Adrenal gland (tissue), 12 donors: ENCODE results near the gene TNRC18. TPM values are rescaled to one million over a fixed set of nuclear protein-coding genes. Genes with fewer than 3 reads are reported as not detected.
"Not testable (repeated sequence)": the region's sequence is repeated elsewhere in the genome, so short reads cannot be mapped to it uniquely, and the experiment has no call there.

Source experiments
- DNase-seq, 7 donors: peaks; one replicate each; pipeline ENCODE4 v3.0.0-alpha.2; 2019 to 2020
- H3K27ac ChIP-seq, 5 donors: fragments of 200-600 bp; sonication (generic) in 4 of 5; 1 replicate in 3 of 5; 2 replicates in 2 of 5; pipeline versions ENCODE4 v1.5.1 to v1.8.0; 2016 to 2020; ENCODE audit warnings: mild to moderate bottlenecking in 1 of 5
- H3K27me3 ChIP-seq: fragments of 200-600 bp; 2 replicates; pipeline ENCODE4 v1.8.0; 2021
- H3K36me3 ChIP-seq, 2 donors: fragments of 200-600 bp; replicated peaks in 1 of 2; 1 replicate in 1 of 2; 2 replicates in 1 of 2; pipeline versions ENCODE4 v1.5.1 to v1.8.0; 2018 to 2022
- H3K4me1 ChIP-seq, 2 donors: fragments of 200-600 bp; replicated peaks in 1 of 2; 1 replicate in 1 of 2; 2 replicates in 1 of 2; pipeline versions ENCODE4 v1.5.1 to v1.8.0; 2018 to 2021
- H3K4me3 ChIP-seq, 4 donors: fragments of 200-600 bp; sonication (generic) in 3 of 4; one replicate each; pipeline ENCODE4 v1.5.1; 2016 to 2018
- H3K9me3 ChIP-seq, 3 donors: fragments of 200-600 bp; sonication (generic) in 1 of 3; replicated peaks in 1 of 3; 1 replicate in 2 of 3; 2 replicates in 1 of 3; pipeline versions ENCODE4 v1.5.1 to v1.8.0; 2016 to 2021
- POLR2A ChIP-seq, 2 donors: fragments of 450-650 bp; IDR thresholded peaks; one replicate each; pipeline ENCODE4 v1.6.1; 2017; ENCODE audit warnings: antibody characterized with exemption in 2 of 2, mild to moderate bottlenecking in 2 of 2, moderate library complexity in 1 of 2
- WGBS, 4 donors: extraction: QIAGEN DNeasy Blood & Tissue Kit in 2 of 4; methylation state at CpG; one replicate each; pipeline versions ENCODE4 v1.1.5 to v1.1.7; 2013 to 2017; 5-methylcytosine and 5-hydroxymethylcytosine counted together
- intact Hi-C, 2 donors: fragments of 100-400 bp; cut with DNase I; formaldehyde crosslinking; loops; one replicate each; pipeline versions ENCODE4 v1.14.1 to v1.15.0; 2022 to 2023
- polyA plus RNA-seq, 3 donors: library from polyadenylated mRNA; stranded (reverse); fragments of 200-250 nt in 2 of 3; fragments of 350-450 nt in 1 of 3; fragmentation: Illumina TruSeq in 1 of 3; extraction: RNeasy Lipid Tissue Mini Kit (QIAGEN cat#74804) in 1 of 3; gene quantifications; one replicate each; pipeline ENCODE4 v1.2.3, GENCODE V29; 2013 to 2014
- total RNA-seq, 9 donors: library from RNA; depleted of rRNA in 4 of 9; stranded (reverse); fragments of >200 nt in 4 of 9; fragments of 120-200 nt in 1 of 9; fragmentation: NEBNext Ultra II Directional in 1 of 9; extraction: Animal tissue kit (Norgen Biotek cat#: 25700) in 1 of 9; gene quantifications; one replicate each; pipeline versions ENCODE4 v1.1.0 to v1.2.4, GENCODE V29; 2013 to 2023
- TF ChIP-seq, protein P1 (sequence below), 6 experiments: fragments of 450-650 bp in 4 of 6; fragments of 200-600 bp in 2 of 6; sonication (generic) in 1 of 6; IDR thresholded peaks; 1 replicate in 5 of 6; 2 replicates in 1 of 6; pipeline versions ENCODE4 v1.5.1 to v1.8.0; 2016 to 2021; ENCODE audit warnings: antibody characterized with exemption in 6 of 6, mild to moderate bottlenecking in 2 of 6, moderate library complexity in 1 of 6
- donor health status: healthy with polysubstance abuse.
- donor health status: Bipolar disorder and iron deficiency.
- donor health status: DM: yes; HTN: yes; CAD: no.
- donor health status: DM: no; HTN: no; CAD: no.
- donor health status: DM: no; HTN: no; CAD: no.
- donor health status: DM: yes; HTN: yes; CAD: no.

TNRC18 gene
- total and polyA plus RNA-seq, 12 donors = 8.9 to 120 (median 55.4) TPM

- peak in 6 of 7 donors; percentile 32 to 65 (median 52) for DNase-seq
- H3K27me3 ChIP-seq = no peaks in the 10 kb centered on the region
- intact Hi-C loops = no loop called here
- H3K9me3 ChIP-seq = no peaks in the 10 kb centered on the region
- no peaks in the 10 kb centered on the region for H3K36me3 ChIP-seq
- TF ChIP-seq, protein P1, sequence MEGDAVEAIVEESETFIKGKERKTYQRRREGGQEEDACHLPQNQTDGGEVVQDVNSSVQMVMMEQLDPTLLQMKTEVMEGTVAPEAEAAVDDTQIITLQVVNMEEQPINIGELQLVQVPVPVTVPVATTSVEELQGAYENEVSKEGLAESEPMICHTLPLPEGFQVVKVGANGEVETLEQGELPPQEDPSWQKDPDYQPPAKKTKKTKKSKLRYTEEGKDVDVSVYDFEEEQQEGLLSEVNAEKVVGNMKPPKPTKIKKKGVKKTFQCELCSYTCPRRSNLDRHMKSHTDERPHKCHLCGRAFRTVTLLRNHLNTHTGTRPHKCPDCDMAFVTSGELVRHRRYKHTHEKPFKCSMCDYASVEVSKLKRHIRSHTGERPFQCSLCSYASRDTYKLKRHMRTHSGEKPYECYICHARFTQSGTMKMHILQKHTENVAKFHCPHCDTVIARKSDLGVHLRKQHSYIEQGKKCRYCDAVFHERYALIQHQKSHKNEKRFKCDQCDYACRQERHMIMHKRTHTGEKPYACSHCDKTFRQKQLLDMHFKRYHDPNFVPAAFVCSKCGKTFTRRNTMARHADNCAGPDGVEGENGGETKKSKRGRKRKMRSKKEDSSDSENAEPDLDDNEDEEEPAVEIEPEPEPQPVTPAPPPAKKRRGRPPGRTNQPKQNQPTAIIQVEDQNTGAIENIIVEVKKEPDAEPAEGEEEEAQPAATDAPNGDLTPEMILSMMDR (IDR thresholded peaks at IDR 0.05) = no peak
- TF ChIP-seq POLR2A (IDR thresholded peaks at IDR 0.05) = no peak
- 0 to 2% methylated on average over 21 to 66 of the region's 69 CpGs; no CpG with 5 or more reads in 2 of the 4 donors for WGBS, 4 donors
- peak within 1 kb of the TSS in 2 of 4 donors; percentile 28 to 63 for H3K4me3 ChIP-seq
- H3K4me1 ChIP-seq = peaks cover 4 to 8% of the 10 kb centered on the region in 2 donors
- peak within 1 kb of the TSS in 1 of 5 donors; percentile 17 for H3K27ac ChIP-seq
Observed at GRCh38 chr7:5282543-5283316, 140.9 kb downstream of the TNRC18 start, which contains the start of gene SLC29A4. Gene SLC29A4 (plus strand): TSS chr7:5282943. CDS start chr7:5287817, 4,874 bp downstream.

- DNase-seq, H3K4me1 ChIP-seq, H3K36me3 ChIP-seq, H3K27ac ChIP-seq, H3K9me3 ChIP-seq, intact Hi-C loops, H3K4me3 ChIP-seq, H3K27me3 ChIP-seq: not testable (repeated sequence)
- 49 to 71% (median 64%) methylated on average over 7 to 19 of the region's 19 CpGs for WGBS, 4 donors
Observed at GRCh38 chr7:5281598-5282500, 141.8 kb downstream of the TNRC18 start.

DNA sequence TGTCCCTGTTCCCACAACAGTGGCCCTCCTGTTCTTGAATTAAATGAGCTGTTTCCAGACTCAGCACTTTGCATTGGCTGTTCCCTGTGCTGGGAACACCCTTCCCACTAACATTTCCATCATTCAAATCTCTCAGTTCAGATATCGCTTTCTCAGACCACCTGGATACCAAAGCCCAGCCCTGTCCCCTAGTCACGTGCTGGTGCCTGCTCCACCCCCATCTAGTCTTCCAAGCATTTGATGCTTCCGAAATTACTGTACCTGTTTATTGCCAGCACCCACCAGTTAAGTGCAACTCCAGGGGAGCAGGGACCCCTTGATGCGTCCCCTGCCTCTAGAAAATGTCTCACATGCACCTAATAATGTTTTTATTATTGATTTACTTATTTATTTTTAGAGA is 143.9 kb downstream of the TNRC18 start:
- no peak overlapping the region for H3K27ac ChIP-seq

GRCh38 chr7:5278766-5279165 is 144.9 kb downstream of the TNRC18 start:
- Histone ChIP-seq H3K36me3 (no peaks in the 10 kb centered on the region), H3K4me3 (no peak overlapping the region), H3K9me3 (no peaks in the 10 kb centered on the region), H3K27ac (no peak overlapping the region), H3K27me3 (no peaks in the 10 kb centered on the region), H3K4me1 (peaks cover 7 to 8% of the 10 kb centered on the region in 2 donors)
- intact Hi-C loops = no loop called here
- WGBS, 4 donors = 70 to 78% (median 73%) methylated on average over 7 of the region's 7 CpGs
- DNase-seq = no peak
- TF ChIP-seq POLR2A (IDR thresholded peaks at IDR 0.05) = no peak
- TF ChIP-seq, protein P1 (IDR thresholded peaks at IDR 0.05) = no peak

More for the DNA sequence above, 143.9 kb downstream of the TNRC18 start:
- DNase-seq = no peak
- no peak overlapping the region for H3K4me3 ChIP-seq
- no peak for TF ChIP-seq POLR2A (IDR thresholded peaks at IDR 0.05)
- TF ChIP-seq, protein P1 (IDR thresholded peaks at IDR 0.05) = no peak
- intact Hi-C loops = no loop called here
- WGBS, 4 donors = 80 to 90% (median 87%) methylated on average over 4 of the region's 4 CpGs
- peaks cover 4 to 8% of the 10 kb centered on the region in 2 donors for H3K4me1 ChIP-seq
- H3K9me3 ChIP-seq = no peaks in the 10 kb centered on the region
- H3K36me3 ChIP-seq = no peaks in the 10 kb centered on the region
- H3K27me3 ChIP-seq = no peaks in the 10 kb centered on the region
